ENCODE measurements around the gene FPR1. TPM values are rescaled to one million over a fixed set of nuclear protein-coding genes. Genes with fewer than 3 reads are reported as not detected.

The FPR1 gene
- total and polyA plus RNA-seq, 2 of the 13 experiments (the other 11 are each of a cell fraction or from before 2014, with no cell fraction given) = not detected

DNA sequence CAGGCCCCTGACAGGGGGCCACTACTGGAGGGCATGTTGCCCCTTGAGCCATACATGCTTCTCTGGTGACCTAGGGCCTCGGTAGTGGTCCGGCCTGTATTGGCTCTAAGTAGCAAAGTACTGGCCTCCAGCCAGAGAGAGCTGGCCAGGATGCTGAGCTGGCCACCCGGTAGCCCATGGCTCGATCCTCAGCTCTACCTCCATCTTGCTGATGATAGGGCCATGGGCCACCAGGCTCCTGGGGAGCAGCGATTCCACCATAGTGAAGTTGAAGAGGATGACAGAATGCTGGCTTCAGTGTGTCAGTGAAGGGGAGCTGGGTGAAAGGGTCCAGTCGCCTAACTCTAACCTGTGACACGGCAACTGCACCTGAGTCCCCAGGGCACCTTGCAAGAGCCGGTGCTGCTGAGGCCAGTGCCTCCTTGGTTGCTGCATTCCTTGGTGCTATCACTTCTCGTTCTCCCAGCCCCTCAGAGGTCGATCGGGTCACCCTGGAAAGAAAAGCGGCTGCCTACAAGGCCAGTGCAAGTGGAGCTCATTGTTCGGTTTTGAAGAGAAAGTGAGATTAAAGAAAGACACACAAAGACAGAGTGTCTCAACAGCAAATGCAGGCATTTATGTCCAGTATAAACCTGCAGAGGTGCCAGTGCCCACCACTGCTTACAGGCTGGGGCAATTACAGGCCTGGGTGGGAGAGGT, 48.2 kb upstream of the FPR1 start:
- no peak overlapping the region for H3K9ac ChIP-seq (ENCODE audit: insufficient read depth, low read depth, low read length)
- H3K4me1 ChIP-seq (ENCODE audit: insufficient read depth, low read length) = peaks cover 23% of the 10 kb centered on the region
- in situ Hi-C loops (cut with HindIII; ENCODE audit: extremely low pct_ligation_motif_present, low pct_unique_long_range_greater_than_20kb) = no loop called here
- no peaks in the 10 kb centered on the region for H3K79me2 ChIP-seq (ENCODE audit: insufficient read depth, low read length)
- BruUV-seq (replicated peaks) = no TSS peak
- intact Hi-C loops (cut with micrococcal nuclease; ENCODE audit: unreplicated experiment) = no loop called here
- no peaks in the 10 kb centered on the region for H4K20me1 ChIP-seq (ENCODE audit: insufficient read depth, low read length)
- H3K36me3 ChIP-seq (replicated peaks in 1 of 2; ENCODE audit: control insufficient read depth in 1 of 2, insufficient read depth in 2 of 2, low read length in 2 of 2) = no peaks in the 10 kb centered on the region
- DNase-seq (ENCODE audit: low spot score) = no peak
- WGBS (ENCODE audit: low lambda C conversion rate) = 59% methylated on average over 6 of the region's 13 CpGs
- no peak overlapping the region for H3K4me2 ChIP-seq (ENCODE audit: low read depth, low read length)
- H3K27me3 ChIP-seq (ENCODE audit: control insufficient read depth in 1 of 2, insufficient read depth in 2 of 2, low read length in 2 of 2) = no peaks in the 10 kb centered on the region
- no peak for TF ChIP-seq U2AF1 (optimal IDR thresholded peaks at IDR 0.05; ENCODE audit: low read depth, low read length)
- TF ChIP-seq, protein P1, sequence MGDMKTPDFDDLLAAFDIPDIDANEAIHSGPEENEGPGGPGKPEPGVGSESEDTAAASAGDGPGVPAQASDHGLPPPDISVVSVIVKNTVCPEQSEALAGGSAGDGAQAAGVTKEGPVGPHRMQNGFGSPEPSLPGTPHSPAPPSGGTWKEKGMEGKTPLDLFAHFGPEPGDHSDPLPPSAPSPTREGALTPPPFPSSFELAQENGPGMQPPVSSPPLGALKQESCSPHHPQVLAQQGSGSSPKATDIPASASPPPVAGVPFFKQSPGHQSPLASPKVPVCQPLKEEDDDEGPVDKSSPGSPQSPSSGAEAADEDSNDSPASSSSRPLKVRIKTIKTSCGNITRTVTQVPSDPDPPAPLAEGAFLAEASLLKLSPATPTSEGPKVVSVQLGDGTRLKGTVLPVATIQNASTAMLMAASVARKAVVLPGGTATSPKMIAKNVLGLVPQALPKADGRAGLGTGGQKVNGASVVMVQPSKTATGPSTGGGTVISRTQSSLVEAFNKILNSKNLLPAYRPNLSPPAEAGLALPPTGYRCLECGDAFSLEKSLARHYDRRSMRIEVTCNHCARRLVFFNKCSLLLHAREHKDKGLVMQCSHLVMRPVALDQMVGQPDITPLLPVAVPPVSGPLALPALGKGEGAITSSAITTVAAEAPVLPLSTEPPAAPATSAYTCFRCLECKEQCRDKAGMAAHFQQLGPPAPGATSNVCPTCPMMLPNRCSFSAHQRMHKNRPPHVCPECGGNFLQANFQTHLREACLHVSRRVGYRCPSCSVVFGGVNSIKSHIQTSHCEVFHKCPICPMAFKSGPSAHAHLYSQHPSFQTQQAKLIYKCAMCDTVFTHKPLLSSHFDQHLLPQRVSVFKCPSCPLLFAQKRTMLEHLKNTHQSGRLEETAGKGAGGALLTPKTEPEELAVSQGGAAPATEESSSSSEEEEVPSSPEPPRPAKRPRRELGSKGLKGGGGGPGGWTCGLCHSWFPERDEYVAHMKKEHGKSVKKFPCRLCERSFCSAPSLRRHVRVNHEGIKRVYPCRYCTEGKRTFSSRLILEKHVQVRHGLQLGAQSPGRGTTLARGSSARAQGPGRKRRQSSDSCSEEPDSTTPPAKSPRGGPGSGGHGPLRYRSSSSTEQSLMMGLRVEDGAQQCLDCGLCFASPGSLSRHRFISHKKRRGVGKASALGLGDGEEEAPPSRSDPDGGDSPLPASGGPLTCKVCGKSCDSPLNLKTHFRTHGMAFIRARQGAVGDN (CRISPR knock-in tag; IDR thresholded peaks at IDR 0.05) = peak; percentile 26; the same call in 1 of the 2 replicates
- ChIA-PET CTCF (ENCODE audit: low intra/inter-chr PET ratio, low total read pairs) (no interaction called here), POLR2A (no interaction called here)
- peak overlapping the region in 1 of 3 experiments; percentile 5; a peak in 1 of 6 replicates for H3K4me3 ChIP-seq (replicated peaks in 1 of 3; ENCODE audit: insufficient read depth in 1 of 3, low read depth in 2 of 3, low read length in 3 of 3)
- H3K9me3 ChIP-seq (ENCODE audit: low read length) = peaks cover 28% of the 10 kb centered on the region
- no peak for FAIRE-seq
- no peak overlapping the region for H3K27ac ChIP-seq (ENCODE audit: extremely low read length, insufficient read depth, low read length)
- no peak for ATAC-seq
- no peak overlapping the region for H2AFZ ChIP-seq (ENCODE audit: low read length)
